Heart left ventricle (tissue), 13 donors: ENCODE measurements around the gene ZNF146.

Experiments used
- POLR2A ChIP-seq, 2 donors: fragments of 450-650 bp; IDR thresholded peaks; one replicate each; pipeline ENCODE4 v1.6.1; 2017; ENCODE audit warnings: antibody characterized with exemption in 2 of 2, mild to moderate bottlenecking in 2 of 2, moderate library complexity in 2 of 2
- TF ChIP-seq, protein P1 (sequence below), 12 donors: fragments of 200-600 bp; sonication (generic) in 4 of 12; IDR thresholded peaks; one replicate each; pipeline versions ENCODE4 v1.5.0 to v1.8.0; 2018 to 2022; ENCODE audit warnings: antibody characterized with exemption in 12 of 12, mild to moderate bottlenecking in 5 of 12
- donor health status: ischemic (EF 13 %, LVEDD 7.1; RV severe dilation, severe dysfunction).
- donor health status: DM: no; HTN: yes; CAD: no.
- donor health status: DM: no; HTN: no; CAD: no.
- donor health status: ischemic (EF 25% LVEDD 6.9; RV normal size, moderate dysfunction).
- donor health status: ischemic (EF 25% LVEDD 5.7; RV mildly dilated, moderate dysfunction).
- donor health status: ischemic (EF 35%, LVEDD 5.7; RV mildly dilated, moderate dysfunction).
- donor health status: nonischemic (EF 11% LVEDD 7.7; RV severe dilation, severe dysfunction).
- donor health status: DM: yes; HTN: yes; CAD: no.
- donor health status: PGD.
- donor health status: ischemic (EF 29% LVEDD 5.4; RV normal size, mild dysfunction).
- donor health status: nonischemic (EF 23%, LVEDD 6.1; RV moderate dilation, normal function).

DNA sequence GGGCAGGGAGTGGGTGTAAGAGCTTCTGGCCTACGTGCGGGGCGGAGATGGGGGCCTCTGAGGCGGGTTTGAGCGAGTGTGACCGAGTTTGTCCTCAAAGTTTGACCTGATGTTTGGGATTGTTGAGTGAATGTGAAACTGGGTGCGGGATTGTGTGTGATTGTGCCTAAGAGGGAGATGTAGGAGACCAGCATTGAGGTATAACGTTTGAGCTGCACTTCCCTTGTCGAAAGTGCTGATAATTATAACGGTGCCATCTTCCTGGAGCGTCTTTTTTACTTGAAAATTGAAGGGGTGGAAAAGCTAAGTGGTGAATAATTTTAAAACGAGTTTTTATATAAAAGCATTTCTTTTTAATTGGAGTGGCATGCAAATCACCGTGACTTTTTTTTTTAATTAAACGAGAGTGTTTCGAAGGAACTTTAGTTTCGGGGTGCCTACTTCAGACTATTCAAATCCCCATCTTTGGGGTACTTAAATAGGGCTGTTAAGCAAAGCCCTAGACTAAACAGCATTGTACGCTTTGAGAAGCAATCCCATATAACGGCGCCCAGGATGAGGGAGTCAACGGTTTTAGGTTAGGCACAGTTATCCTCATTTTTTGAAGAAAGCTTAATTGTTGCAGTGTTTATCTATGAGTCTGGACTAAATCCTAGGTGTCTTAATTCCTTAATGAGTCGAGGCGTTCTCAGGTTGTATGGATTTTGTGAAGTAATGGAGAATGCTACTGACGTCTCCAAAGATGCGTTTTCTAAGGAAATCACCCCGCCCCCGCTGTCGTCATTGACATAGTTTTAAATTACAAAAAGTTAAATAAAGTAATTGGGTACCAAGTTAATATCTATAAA is 594 bp downstream of the ZNF146 start:
- TF ChIP-seq, protein P1, sequence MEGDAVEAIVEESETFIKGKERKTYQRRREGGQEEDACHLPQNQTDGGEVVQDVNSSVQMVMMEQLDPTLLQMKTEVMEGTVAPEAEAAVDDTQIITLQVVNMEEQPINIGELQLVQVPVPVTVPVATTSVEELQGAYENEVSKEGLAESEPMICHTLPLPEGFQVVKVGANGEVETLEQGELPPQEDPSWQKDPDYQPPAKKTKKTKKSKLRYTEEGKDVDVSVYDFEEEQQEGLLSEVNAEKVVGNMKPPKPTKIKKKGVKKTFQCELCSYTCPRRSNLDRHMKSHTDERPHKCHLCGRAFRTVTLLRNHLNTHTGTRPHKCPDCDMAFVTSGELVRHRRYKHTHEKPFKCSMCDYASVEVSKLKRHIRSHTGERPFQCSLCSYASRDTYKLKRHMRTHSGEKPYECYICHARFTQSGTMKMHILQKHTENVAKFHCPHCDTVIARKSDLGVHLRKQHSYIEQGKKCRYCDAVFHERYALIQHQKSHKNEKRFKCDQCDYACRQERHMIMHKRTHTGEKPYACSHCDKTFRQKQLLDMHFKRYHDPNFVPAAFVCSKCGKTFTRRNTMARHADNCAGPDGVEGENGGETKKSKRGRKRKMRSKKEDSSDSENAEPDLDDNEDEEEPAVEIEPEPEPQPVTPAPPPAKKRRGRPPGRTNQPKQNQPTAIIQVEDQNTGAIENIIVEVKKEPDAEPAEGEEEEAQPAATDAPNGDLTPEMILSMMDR (IDR thresholded peaks at IDR 0.05) = peak in 1 of 12 donors; percentile 2
- TF ChIP-seq POLR2A (IDR thresholded peaks at IDR 0.05) = no peak
